Suprapubic skin (tissue), 4 donors: ENCODE measurements around the gene IQSEC3.

Experiments
- CTCF ChIP-seq, 2 donors: fragments of 200-600 bp in 1 of 2; fragments of 450-650 bp in 1 of 2; sonication (generic) in 1 of 2; IDR thresholded peaks; one replicate each; pipeline ENCODE4 v1.5.1; 2016 to 2019; ENCODE audit warnings: antibody characterized with exemption in 2 of 2, mild to moderate bottlenecking in 1 of 2, moderate library complexity in 1 of 2
- POLR2A ChIP-seq, 2 donors: fragments of 450-650 bp; IDR thresholded peaks; one replicate each; pipeline ENCODE4 v1.6.1; 2017; ENCODE audit warnings: antibody characterized with exemption in 2 of 2, mild to moderate bottlenecking in 2 of 2, moderate library complexity in 2 of 2
- POLR2AphosphoS5 ChIP-seq, 3 donors: sonication (generic); formaldehyde crosslinking; IDR thresholded peaks; one replicate each; pipeline ENCODE4 v1.6.1; 2017; ENCODE audit warnings: antibody characterized with exemption in 3 of 3

GRCh38 chr12:194276-194675 lies 127.7 kb downstream of the IQSEC3 start:
- TF ChIP-seq CTCF (IDR thresholded peaks at IDR 0.05) (no peak), POLR2AphosphoS5 (IDR thresholded peaks at IDR 0.05) (no peak), POLR2A (IDR thresholded peaks at IDR 0.05) (no peak)
